ENCODE measurements around the gene AIF1L. TPM values are rescaled to one million over a fixed set of nuclear protein-coding genes. Genes with fewer than 3 reads are reported as not detected.
"Not testable (repeated sequence)": the region's sequence is repeated elsewhere in the genome, so short reads cannot be mapped to it uniquely, and the experiment has no call there.

AIF1L gene
- total RNA-seq, 1 experiment from 2014 or later = 17.7 TPM

DNA sequence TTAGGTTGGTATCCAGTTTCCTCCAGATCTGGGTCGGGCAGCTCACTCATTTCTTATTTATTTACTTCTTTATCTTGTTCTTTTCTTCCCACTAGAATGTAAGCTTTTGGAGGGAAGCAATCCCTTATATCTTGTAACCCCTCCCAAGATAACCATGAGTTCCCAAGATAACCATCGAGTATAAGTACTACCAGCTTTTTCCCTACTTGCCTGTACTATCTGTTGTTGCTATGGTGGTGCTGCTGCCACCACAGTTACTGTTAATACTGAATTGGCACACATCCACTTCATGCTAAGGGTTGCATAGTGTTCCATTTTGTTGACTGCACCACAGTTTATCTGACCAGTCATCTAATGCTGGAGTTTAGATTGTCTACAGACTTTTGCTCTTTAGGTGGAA, 48.9 kb downstream of the AIF1L start:
- in situ Hi-C loops (cut with HindIII; ENCODE audit: low pct_unique_long_range_greater_than_20kb, low sequenced_read_pairs) = no loop called here
- no peak for DNase-seq (ENCODE audit: low read depth)

DNA sequence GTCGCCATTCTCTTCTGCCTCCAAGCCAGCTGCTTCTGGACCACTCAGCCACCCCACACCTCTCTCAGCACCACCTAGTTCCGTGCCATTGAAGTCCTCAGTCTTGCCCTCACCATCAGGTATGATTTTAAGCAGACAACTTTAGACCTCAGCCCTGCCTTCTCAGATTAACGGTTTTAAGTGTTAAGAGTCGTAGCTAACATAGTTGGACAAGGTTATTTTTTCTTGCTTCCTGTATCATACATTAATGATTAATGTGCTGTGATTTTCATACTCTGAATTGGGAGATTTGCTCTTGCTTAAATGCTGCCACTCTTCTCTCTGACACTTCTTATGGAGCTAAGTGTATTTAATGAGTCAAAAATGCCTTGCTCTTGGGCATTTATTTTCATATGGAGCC, 49.9 kb downstream of the AIF1L start:
- DNase-seq (ENCODE audit: low read depth) = no peak
- in situ Hi-C loops (cut with HindIII; ENCODE audit: low pct_unique_long_range_greater_than_20kb, low sequenced_read_pairs) = no loop called here

DNA sequence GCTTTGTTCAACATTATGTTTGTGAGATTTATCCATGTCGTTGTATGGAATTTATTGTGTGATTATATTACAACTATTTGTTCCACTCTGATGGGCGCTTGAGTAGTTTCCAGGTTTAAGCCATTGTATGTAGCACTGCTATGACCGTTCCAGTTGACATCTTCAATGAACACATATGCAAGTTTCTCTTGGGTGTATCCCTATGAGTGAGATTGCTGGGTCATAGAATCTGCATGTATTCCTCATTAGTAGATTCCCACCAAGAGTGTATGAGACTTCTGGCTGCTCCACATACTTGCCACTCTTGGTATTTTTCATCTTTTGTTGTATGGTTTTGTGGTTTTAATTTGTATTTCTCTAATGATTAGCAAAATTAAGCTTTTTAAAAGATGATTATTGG, 51.9 kb downstream of the AIF1L start:
- in situ Hi-C loops (cut with HindIII; ENCODE audit: low pct_unique_long_range_greater_than_20kb, low sequenced_read_pairs) = no loop called here
- DNase-seq (ENCODE audit: low read depth) = no peak

GRCh38 chr9:131148966-131149687, 52.8 kb downstream of the AIF1L start:
- in situ Hi-C loops (cut with HindIII; ENCODE audit: low pct_unique_long_range_greater_than_20kb, low sequenced_read_pairs) = no loop called here
- DNase-seq (ENCODE audit: low read depth) = no peak

DNA sequence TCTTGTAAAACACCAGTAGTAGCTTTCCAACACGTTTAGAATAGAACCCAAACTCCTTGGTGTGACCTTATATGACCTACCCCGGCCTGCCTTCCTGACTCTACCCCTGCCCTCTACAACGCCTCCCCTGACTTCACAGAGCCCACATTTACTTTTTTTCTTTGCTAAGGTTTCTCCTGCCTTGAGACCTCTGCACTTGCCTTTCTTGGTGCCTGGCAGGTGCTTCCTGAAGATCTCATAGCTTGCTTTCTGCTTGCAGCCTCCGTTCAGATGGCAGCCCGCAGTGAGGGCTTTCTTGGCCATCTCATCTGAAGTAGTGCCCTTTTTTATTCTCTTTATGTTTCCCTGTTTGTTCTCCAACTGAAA, 53.3 kb downstream of the AIF1L start:
- in situ Hi-C loops (cut with HindIII; ENCODE audit: low pct_unique_long_range_greater_than_20kb, low sequenced_read_pairs) = no loop called here
- DNase-seq (ENCODE audit: low read depth) = no peak

DNA sequence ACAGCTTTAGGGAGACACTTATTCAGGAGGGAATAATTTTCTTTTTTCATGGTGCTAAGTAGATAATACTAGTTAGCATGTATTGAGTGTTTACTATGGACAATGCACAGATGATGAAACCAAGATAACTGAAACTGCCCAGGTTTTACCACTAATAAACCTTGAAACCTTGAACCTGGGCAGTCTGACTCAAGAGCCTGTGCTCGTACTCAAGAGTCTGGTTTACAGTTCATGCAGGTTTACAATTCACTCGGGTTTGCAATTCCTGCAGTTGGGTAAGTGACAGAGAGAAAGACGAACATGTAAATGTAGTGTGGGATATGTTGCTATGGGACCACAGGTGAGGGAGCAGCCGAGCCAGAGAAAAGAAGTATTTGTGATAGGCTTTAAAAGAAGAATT, 57.3 kb downstream of the AIF1L start:
- DNase-seq (ENCODE audit: low read depth) = no peak
- in situ Hi-C loops (cut with HindIII; ENCODE audit: low pct_unique_long_range_greater_than_20kb, low sequenced_read_pairs) = no loop called here

DNA sequence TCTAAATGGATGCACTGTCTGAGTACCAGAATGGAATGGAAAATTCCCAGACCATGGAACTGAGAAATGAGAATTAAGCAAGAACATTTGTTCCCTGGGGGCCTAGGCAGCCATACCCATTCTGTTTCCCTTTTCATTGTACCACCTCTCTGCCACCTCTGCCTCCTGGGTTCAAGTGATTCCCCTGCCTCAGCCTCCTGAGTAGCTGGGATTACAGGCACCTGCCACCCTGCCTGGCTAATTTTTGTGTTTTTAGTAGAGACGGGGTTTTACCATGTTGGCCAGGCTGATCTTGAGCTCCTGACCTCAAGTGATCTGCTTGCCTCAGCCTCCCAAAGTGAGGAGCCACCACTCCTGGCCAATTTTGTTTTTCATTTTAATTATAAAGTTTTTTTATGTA, 62.3 kb downstream of the AIF1L start:
- DNase-seq (ENCODE audit: low read depth); in situ Hi-C loops (cut with HindIII; ENCODE audit: low pct_unique_long_range_greater_than_20kb, low sequenced_read_pairs): not testable (repeated sequence)

DNA sequence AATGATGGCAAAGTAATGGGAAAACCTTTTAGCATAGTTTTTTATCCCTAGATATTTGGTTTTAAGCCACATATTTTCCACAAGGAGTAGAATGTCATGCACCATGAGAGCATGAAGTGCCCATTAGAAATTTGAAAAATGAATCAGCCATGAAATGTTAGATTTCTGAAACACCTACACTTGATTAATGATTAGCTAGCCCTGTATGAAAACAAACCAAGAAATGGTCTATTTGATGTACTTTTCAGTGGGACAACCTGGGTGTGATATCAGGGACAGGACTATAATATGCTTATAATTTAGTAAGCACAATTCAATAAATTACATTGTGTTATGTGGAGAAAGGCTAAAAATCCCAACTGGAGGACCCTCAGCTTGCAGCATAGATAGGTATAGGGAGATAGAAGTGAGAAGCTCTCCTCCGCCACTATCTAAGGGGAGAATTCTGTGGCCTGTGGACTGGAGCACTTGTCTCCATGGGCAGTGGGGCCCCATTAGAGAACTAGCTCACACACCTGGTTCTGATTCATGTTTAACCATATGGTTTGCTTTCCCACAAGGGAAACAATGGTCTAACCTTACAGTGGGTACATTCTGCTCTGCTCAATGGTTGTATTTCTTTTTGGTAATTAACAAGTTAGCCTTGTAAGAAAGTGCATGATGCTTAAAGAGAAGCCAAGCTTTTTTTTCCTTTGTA, 64.2 kb downstream of the AIF1L start:
- in situ Hi-C loops (cut with HindIII; ENCODE audit: low pct_unique_long_range_greater_than_20kb, low sequenced_read_pairs) = no loop called here
- no peak for DNase-seq (ENCODE audit: low read depth)

DNA sequence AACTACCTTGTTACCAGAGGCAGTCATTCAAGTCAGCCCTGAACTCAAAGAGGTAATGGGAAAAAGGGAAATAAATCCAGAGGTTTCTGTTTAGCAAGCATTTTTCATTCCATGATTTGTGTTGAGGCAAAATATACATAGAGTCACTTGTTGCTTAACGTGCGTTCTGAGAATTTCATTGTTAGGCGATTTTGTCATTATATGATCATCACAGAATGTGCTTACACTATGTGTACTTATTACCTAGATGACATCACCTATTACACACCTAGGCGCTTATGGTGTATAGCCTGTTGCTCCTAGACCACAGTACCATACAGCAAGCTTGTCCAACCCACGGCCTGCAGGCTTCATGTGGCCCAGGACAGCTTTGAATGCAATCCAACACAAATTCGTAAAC, 65.3 kb downstream of the AIF1L start:
- no peak for DNase-seq (ENCODE audit: low read depth)
- in situ Hi-C loops (cut with HindIII; ENCODE audit: low pct_unique_long_range_greater_than_20kb, low sequenced_read_pairs) = no loop called here

- in situ Hi-C loops (cut with HindIII; ENCODE audit: low pct_unique_long_range_greater_than_20kb, low sequenced_read_pairs) = no loop called here
- DNase-seq (ENCODE audit: low read depth) = no peak
Observed at GRCh38 chr9:131162886-131163285, 66.6 kb downstream of the AIF1L start.

GRCh38 chr9:131165523-131165922, 69.2 kb downstream of the AIF1L start:
- in situ Hi-C loops (cut with HindIII; ENCODE audit: low pct_unique_long_range_greater_than_20kb, low sequenced_read_pairs) = no loop called here
- DNase-seq (ENCODE audit: low read depth) = no peak

DNA sequence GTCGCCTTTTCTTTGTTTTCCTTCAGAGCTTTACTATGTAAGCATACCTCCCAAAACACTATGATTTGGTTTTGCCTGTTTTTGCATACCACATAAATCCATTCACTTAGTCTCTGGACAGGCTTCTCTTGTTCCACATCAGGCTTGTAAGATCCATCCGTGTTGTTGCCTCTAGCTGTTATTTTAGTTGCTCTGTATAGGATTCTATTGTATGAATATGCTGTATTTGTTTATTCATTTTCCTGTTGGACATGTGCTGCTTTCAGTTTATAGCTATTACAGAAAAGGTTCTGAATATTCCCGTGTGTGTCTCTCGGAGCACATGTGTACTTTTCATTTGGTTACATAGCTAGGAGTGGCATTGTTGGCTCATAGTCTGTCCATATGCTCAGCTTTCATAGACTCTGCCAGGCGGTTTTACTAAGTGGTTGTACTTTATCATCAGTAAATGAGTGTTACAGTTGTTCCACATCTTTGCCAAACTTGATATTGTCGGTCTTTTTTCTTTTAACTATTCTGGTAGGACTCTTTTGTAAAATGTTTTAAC, 70.9 kb downstream of the AIF1L start:
- DNase-seq (ENCODE audit: low read depth) = no peak
- in situ Hi-C loops (cut with HindIII; ENCODE audit: low pct_unique_long_range_greater_than_20kb, low sequenced_read_pairs) = no loop called here

DNA sequence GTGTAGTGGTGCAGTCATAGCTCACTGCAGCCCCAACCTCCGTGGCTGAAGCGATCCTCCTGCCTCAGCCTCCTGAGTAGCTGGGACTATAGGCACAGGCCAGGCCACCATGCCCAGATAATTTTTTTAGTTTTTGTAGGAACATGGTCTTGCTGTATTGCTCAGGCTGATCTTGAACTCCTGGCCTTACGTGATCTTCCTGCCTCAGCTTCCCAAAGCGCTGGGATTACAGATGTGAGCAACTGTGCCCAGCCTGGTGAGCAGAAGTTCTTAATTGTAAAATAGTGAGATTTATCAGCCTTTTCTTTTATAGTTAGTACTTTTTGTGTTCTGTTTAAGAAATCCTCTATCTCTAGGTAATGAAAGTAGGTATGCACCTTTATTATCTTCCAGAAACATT, 71.6 kb downstream of the AIF1L start:
- no peak for DNase-seq (ENCODE audit: low read depth)
- in situ Hi-C loops (cut with HindIII; ENCODE audit: low pct_unique_long_range_greater_than_20kb, low sequenced_read_pairs) = no loop called here

- in situ Hi-C loops (cut with HindIII; ENCODE audit: low pct_unique_long_range_greater_than_20kb, low sequenced_read_pairs) = no loop called here
- no peak for DNase-seq (ENCODE audit: low read depth)
Observed at GRCh38 chr9:131169563-131170240, 73.4 kb downstream of the AIF1L start.

Other genes with a start within 250 kb of the AIF1L start
- not detected in 2 replicates for gene QRFP, start 199.7 kb upstream of the AIF1L start, total RNA-seq (2014; rRNA removed; shearing (Covaris generic); ENCODE audit: low replicate concordance)
- gene FIBCD1, start 157.3 kb upstream of the AIF1L start, total RNA-seq (2014; rRNA removed; shearing (Covaris generic); ENCODE audit: low replicate concordance) = 25.8 and 33.0 TPM in 2 replicates
- gene LAMC3, start 87.4 kb upstream of the AIF1L start, total RNA-seq (2014; rRNA removed; shearing (Covaris generic); ENCODE audit: low replicate concordance) = 9.6 and 15.2 TPM in 2 replicates
- 5.2 and 7.8 TPM in 2 replicates for gene NUP214, start 29.1 kb downstream of the AIF1L start, total RNA-seq (2014; rRNA removed; shearing (Covaris generic); ENCODE audit: low replicate concordance)
- 0.17 TPM in 1 of 2 replicates, not detected in the other for gene FAM78A, start 180.0 kb downstream of the AIF1L start, total RNA-seq (2014; rRNA removed; shearing (Covaris generic); ENCODE audit: low replicate concordance)
- gene PLPP7, start 193.2 kb downstream of the AIF1L start, total RNA-seq (2014; rRNA removed; shearing (Covaris generic); ENCODE audit: low replicate concordance) = 1.7 TPM in 1 of 2 replicates, not detected in the other